HFF-Myc (cell line): ENCODE measurements around the gene PNCK.

Source experiments
- DNase-seq: peaks from one replicate; pipeline ENCODE4 v3.0.0-alpha.2; 2011; ENCODE audit warnings: low read depth; ENCODE audit errors: extremely low read depth
- H3K4me3 ChIP-seq: replicated peaks from 2 replicates; pipeline ENCODE4 v1.5.1; 2011; ENCODE audit warnings: low read depth, mild to moderate bottlenecking, control low read depth, low read length
- TF ChIP-seq, protein P1 (sequence below): IDR thresholded peaks from 2 replicates; pipeline ENCODE4 v1.5.1; 2012; ENCODE audit warnings: mild to moderate bottlenecking, low read depth, low read length, control low read depth; ENCODE audit errors: missing control alignments

PNCK gene

GRCh38 chrX:153665726-153666306 lies 7.8 kb downstream of the PNCK start:
- H3K4me3 ChIP-seq: no peak overlapping the region
- TF ChIP-seq, protein P1, sequence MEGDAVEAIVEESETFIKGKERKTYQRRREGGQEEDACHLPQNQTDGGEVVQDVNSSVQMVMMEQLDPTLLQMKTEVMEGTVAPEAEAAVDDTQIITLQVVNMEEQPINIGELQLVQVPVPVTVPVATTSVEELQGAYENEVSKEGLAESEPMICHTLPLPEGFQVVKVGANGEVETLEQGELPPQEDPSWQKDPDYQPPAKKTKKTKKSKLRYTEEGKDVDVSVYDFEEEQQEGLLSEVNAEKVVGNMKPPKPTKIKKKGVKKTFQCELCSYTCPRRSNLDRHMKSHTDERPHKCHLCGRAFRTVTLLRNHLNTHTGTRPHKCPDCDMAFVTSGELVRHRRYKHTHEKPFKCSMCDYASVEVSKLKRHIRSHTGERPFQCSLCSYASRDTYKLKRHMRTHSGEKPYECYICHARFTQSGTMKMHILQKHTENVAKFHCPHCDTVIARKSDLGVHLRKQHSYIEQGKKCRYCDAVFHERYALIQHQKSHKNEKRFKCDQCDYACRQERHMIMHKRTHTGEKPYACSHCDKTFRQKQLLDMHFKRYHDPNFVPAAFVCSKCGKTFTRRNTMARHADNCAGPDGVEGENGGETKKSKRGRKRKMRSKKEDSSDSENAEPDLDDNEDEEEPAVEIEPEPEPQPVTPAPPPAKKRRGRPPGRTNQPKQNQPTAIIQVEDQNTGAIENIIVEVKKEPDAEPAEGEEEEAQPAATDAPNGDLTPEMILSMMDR: no peak

DNA sequence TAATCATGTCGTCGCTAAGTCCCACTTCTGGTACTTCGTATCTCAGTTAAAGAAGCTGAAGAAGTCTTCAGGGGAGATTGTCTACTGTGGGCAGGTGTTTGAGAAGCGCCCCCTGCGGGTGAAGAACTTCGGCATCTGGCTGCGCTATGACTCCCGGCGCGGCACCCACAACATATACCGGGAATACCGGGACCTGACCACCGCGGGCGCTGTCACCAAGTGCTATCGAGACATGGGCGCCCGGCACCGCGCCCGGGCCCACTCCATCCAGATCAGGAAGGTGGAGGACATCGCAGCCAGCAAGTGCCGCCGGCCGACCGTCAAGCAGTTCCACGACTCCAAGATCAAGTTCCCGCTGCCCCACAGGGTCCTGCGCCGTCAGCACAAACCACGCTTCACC lies 11.3 kb downstream of the PNCK start:
- TF ChIP-seq, protein P1: peak; percentile 54
- no peak overlapping the region for H3K4me3 ChIP-seq
- DNase-seq: no peak

More at GRCh38 chrX:153665726-153666306, 7.8 kb downstream of the PNCK start:
- DNase-seq: no peak

- TF ChIP-seq, protein P1: no peak
- DNase-seq: no peak
These were observed 14.3 kb downstream of the PNCK start for GRCh38 chrX:153659268-153659667.

DNA sequence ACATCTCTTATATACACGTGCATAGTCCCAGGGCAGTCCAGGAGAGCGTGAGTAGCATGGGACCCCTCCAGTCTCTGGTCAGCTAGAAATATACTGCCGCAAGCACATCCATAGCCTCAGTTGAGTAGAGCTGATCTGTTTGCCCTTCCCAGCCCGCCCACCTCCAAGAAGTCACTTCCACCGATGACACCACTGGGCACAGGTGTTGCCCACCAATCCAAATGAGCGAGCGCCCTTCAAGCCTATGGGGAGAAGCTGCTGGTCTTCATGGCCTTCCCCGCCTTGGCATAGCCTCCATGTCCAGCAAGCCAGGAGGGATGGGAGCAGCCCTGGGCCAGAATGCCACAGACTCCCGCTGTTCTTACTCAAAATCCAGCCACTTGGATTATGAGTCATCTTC lies 16.5 kb downstream of the PNCK start:
- no peak overlapping the region for H3K4me3 ChIP-seq
- no peak for DNase-seq
- TF ChIP-seq, protein P1: no peak

More at GRCh38 chrX:153659268-153659667, 14.3 kb downstream of the PNCK start:
- no peak overlapping the region for H3K4me3 ChIP-seq

GRCh38 chrX:153653556-153653955 lies 20.1 kb downstream of the PNCK start:
- DNase-seq: no peak
- H3K4me3 ChIP-seq: no peak overlapping the region
- TF ChIP-seq, protein P1: no peak

- TF ChIP-seq, protein P1: peak; percentile 22
- DNase-seq: no peak
- no peak overlapping the region for H3K4me3 ChIP-seq
These were observed 22.0 kb downstream of the PNCK start for GRCh38 chrX:153651540-153652079.
